Suppressor macrophage treated with lipopolysaccharide for 4 hours (primary cell): ENCODE data around the gene TSHR.
"Not testable (repeated sequence)": the region's sequence is repeated elsewhere in the genome, so short reads cannot be mapped to it uniquely, and the experiment has no call there.

ENCODE experiments used
- DNase-seq: peaks from one replicate; pipeline ENCODE4 v3.0.0-alpha.2; 2020

The TSHR gene

DNA sequence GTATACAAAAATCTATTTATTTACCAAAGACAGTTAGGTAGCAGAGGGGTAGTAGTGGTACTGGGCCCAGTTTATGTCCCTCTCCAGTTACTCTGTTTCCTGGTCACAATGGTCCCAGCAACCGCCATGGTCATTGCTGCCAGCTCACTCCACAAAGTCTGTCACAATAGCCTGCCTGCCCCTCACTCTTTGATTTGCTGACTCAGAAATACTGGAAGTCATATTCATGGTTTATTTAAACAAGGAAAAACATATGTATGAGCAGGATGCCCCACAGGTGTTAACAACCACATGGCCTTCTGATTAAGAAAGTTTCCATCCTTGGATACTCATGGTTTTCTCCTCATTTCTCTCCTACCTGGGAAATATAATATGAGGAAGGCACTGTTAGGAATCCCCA, 49.2 kb downstream of the TSHR start:
- no peak for DNase-seq

DNA sequence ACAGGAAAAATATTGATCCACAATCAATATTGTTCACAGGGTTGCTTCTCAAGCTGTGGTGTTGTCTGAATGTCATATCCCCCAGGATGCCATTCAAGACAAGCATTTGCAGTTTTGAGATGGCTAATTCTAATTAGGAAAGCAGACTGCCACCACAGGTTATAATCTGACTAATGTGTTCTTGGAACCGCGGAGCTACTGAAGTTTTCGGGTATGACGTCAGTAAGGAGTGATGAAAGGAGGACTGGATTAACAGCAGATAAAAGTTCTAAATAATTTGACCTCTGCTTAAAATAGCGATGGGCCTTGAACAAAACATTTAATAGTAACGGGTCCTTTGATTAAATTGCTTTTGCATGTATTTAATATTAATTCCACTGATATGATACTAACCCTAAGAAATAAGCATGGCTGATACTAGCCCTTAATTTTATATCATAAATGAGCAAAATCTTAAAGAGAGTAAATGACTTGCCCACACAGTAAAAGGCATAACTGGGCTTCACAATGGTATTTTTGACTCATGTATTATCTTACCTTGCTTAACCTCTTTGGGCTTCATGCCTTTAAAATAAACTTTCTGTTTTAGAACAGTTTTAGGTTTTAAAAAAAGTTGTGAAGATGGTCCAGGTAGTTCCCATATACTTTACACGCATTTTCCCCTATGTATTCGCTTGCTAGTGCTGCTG, 50.3 kb downstream of the TSHR start:
- no peak for DNase-seq

GRCh38 chr14:81006266-81006665, 50.8 kb downstream of the TSHR start:
- DNase-seq = no peak

- no peak for DNase-seq
These were observed 51.7 kb downstream of the TSHR start for GRCh38 chr14:81007131-81007530.

DNA sequence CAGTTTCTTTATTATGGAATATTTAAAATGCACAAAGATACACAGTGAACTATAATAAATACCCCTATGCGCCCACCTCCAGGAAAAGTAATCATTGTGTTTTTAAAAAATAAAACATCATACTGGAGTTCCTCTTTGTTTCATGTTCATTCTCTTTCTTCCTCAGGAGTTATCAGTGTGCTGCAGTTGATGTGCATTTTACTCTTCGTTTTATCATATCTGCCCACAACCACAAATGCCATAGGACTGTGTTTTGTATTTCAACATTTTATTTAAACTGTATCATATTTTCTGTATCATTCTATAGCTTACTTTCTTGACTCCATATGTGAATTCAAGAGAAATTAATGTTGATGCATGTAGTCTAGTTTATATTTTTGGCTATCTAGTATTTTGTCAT, 53.9 kb downstream of the TSHR start:
- DNase-seq = no peak

DNA sequence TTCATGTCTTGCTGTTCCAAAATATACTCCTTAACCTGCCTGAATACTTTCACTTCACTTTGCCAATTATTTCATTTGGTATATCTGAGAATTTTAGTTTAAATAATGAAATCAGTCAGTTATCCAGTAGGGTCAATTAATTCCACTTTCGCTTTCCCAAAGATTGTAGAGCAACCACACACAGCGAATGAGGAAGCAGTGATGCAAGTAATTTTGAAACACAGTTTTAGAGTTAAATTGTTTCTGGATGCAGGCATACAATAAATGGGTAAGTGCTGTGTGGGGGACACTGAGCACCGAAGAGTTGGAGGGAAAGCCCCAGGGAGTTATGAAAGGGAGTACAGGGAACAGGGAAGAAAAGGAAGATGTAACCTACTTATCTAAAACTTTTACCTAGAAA, 62.8 kb downstream of the TSHR start:
- DNase-seq = peak; percentile 80

- DNase-seq = no peak
These were observed 63.3 kb downstream of the TSHR start for GRCh38 chr14:81018684-81019083.

- DNase-seq = not testable (repeated sequence)
These were observed 63.7 kb downstream of the TSHR start for GRCh38 chr14:81019113-81019512.

- no peak for DNase-seq
These were observed 67.8 kb downstream of the TSHR start for GRCh38 chr14:81023095-81023710.

- DNase-seq = peak; percentile 67
These were observed 73.0 kb downstream of the TSHR start for GRCh38 chr14:81028461-81028860.

- no peak for DNase-seq
These were observed 76.1 kb downstream of the TSHR start for GRCh38 chr14:81031488-81031887.

GRCh38 chr14:81033698-81034240, 78.3 kb downstream of the TSHR start:
- peak; percentile 75 for DNase-seq

- peak; percentile 46 for DNase-seq
These were observed 87.0 kb downstream of the TSHR start for GRCh38 chr14:81042438-81042837.

DNA sequence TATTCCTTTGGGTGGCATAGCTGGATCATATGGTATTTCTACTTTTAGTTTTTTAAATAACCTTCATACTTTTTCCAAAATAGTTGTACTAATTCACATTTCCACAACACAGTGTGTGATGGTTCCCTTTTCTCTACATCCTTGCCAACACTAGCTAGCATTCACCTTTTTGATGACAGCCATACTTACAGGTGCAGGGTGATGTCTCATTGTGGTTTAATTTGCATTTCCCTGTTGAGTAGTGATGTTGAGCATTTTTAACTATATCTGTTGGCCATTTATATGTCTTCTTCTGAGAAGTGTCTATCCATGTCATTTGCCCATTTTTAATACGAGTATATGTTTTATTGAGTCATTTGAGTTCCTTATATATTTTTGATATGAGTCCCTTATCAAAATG, 96.1 kb downstream of the TSHR start:
- DNase-seq = no peak

- DNase-seq = not testable (repeated sequence)
These were observed 98.6 kb downstream of the TSHR start for GRCh38 chr14:81054057-81054456.

DNA sequence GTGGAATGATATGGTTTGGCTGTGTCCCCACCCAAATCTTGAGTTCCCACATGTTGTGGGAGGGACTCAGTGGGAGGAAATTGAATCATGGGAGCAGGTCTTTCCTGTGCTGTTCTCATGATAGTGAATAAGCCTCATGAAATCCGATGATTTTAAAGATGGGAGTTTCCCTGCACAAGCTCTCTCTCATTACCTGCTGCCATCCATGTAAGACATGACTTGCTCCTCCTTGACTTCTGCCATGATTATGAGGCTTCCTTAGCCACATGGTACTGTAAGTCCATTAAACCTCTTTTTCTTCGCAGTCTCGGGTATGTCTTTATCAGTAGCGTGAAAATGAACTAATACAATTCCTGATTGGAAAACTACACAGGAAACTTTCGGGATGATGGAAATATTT, 100.5 kb downstream of the TSHR start:
- DNase-seq = no peak

DNA sequence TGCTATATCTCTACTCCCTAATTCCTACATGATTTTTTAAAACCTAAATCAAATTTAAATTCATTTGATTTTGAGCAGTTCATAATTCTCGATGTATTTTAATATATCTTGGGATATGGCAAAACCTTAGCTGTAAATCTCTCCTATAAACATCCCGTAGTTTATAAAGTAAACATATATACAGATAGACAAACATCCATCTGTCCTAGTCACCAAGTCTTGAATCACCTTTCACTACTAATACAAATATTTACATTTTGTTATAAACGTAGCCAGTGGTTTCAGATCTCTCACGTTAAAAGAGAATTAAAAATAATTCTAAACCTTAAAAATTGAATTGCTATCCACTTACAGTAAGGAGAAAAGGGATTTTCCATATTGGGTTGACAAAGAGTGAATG, 107.0 kb downstream of the TSHR start:
- no peak for DNase-seq

DNA sequence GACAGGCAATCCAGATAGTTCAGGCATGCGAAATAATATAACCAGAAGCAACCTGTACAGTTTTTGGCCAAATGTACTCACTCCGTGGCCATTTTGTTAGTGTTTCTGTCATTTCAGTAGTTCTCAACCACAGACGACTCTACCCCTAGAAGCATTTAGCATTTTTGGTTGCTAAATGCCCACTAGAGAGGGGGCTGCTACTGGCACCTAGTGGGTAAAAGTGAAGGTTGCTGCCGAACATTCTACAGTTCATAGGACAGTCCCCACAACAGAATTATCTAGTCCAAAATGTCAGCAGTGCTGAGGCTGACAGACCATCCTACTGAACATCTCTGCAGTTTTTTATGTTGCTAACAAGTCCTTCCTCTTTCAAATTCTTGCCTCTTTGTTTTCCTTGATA, 107.4 kb downstream of the TSHR start:
- DNase-seq = peak; percentile 46

DNA sequence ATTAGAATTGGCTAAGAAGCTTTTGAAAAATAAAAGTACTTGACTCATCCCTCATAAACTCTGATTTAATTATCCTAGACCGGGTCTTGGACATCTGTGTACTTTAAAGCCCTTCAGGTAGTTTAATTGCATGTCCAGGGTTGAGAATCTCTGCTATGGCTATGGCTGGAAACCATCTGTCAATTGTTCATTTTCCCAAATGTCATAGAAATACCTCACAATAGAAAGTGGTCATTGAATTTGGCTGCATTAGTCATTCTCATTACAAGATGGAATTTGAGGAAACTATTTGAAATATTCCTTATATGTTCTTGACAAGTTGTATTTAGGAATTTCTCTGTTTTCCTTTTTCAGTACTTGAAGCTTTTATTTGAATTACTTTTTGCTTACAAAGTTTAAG, 111.3 kb downstream of the TSHR start:
- DNase-seq = no peak

DNA sequence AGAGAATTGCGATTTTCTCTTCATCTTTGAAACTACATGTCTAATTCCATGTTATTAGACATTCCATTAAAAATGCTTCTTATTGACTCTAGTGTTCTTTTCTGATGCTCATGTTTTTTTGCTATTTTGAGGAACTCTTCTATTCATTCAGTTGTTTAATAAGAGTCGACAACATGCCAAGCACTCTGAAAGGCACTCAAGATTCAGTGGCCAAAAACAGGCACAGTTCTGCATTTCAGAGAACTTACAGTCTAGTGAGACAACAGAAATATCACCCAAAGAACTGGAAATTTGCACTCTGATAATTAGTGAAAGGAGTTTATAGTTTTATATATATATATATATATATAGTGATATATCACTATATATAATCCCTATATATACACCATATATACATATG, 111.7 kb downstream of the TSHR start:
- DNase-seq = no peak

DNA sequence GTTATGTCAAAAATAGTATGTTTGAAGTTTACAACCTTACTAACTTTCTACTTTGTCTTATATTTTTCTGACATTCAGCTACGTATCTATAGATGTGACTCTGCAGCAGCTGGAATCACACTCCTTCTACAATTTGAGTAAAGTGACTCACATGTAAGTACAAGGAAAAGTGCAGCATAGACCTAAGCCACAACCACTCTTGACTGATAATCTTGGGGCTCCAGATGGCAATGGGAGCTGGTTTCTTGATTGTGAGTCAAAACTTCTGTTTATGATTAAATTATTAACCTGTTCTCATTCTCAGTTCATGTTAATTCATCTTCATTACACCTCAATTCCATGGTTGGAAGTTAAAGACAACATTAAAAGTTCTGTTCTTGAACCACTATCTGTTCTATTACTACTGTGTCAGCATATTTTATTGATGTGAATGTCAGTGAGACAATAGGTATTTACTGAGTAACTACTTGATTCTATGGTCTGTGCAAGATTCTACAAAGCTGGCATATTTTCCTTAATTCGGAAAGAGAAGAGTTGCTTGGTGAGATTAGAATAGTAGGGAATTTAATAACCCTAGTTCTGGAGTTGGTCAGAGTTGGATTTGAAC, 112.9 kb downstream of the TSHR start:
- DNase-seq = no peak

DNA sequence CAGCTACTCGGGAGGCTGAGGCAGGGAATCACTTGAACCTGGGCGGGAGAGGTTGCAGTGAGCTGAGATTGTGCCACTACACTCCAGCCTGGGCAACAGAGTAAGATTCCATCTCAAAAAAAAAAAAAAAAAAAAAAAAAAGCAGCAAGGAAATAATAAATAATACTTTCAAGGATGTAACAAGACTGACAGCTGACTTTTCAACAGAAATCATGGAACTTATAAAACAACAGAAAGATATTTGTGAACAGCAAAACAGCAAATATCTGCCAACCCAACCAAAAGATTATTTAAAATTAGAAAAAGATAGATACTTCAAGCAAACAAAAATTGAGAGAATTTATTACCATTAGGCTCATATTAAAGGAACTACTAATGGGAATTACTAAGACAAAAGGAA, 115.1 kb downstream of the TSHR start:
- no peak for DNase-seq

- DNase-seq = no peak
These were observed 130.2 kb downstream of the TSHR start for GRCh38 chr14:81085596-81085995.

- DNase-seq = no peak
These were observed 131.8 kb downstream of the TSHR start for GRCh38 chr14:81087230-81087629.
